Measurements from ENCODE around the gene STYXL1.

GRCh38 chr7:75991531-75992082 lies 56.2 kb downstream of the STYXL1 start:
- TF ChIP-seq FOXP2 (optimal IDR thresholded peaks at IDR 0.05; ENCODE audit: borderline replicate concordance, extremely low read depth, extremely low read length, insufficient read depth) (no peak), POLR2AphosphoS5 (IDR thresholded peaks at IDR 0.05; ENCODE audit: low read depth, low read length) (no peak)
